HepG2 (cell line): ENCODE data around the gene ZWILCH. TPM values are rescaled to one million over a fixed set of nuclear protein-coding genes. Genes with fewer than 3 reads are reported as not detected.

Experiments
- AKNA ChIP-seq: sonication (generic); formaldehyde crosslinking; IDR thresholded peaks from 2 replicates; pipeline ENCODE4 v1.4.0; 2020; ENCODE audit warnings: missing genetic modification reagents, borderline replicate concordance
- CC2D1A ChIP-seq: sonication (generic); formaldehyde crosslinking; IDR thresholded peaks from 2 replicates; pipeline ENCODE4 v1.8.1; 2023; ENCODE audit warnings: mild to moderate bottlenecking, missing genetic modification reagents
- EP300 ChIP-seq, 3 experiments: sonication (generic) in 1 of 3; formaldehyde crosslinking in 1 of 3; IDR thresholded peaks; 2 replicates each; pipeline versions ENCODE4 v1.5.1 to v1.6.1; 2011 to 2020; ENCODE audit warnings: low read depth in 2 of 3, low read length in 2 of 3, borderline replicate concordance in 1 of 3, improper control_type of control experiment in 1 of 3, mild to moderate bottlenecking in 1 of 3, missing genetic modification reagents in 1 of 3, moderate library complexity in 1 of 3
- LCORL ChIP-seq, 2 experiments: fragments of 450-650 bp in 1 of 2; sonication (generic) in 1 of 2; formaldehyde crosslinking in 1 of 2; IDR thresholded peaks; 2 replicates each; pipeline versions ENCODE4 v1.5.0 to v1.6.1; 2017 to 2020; ENCODE audit warnings: antibody characterized with exemption in 1 of 2, missing genetic modification reagents in 1 of 2
- MED1 ChIP-seq: sonication (generic); formaldehyde crosslinking; IDR thresholded peaks from 2 replicates; pipeline ENCODE4 v1.4.0; 2020; ENCODE audit warnings: missing genetic modification reagents
- SCMH1 ChIP-seq: sonication (generic); formaldehyde crosslinking; IDR thresholded peaks from 2 replicates; pipeline ENCODE4 v1.9.0; 2021; ENCODE audit warnings: missing genetic modification reagents, mild to moderate bottlenecking, borderline replicate concordance
- SIN3B ChIP-seq: fragments of 150-350 bp; IDR thresholded peaks from 2 replicates; pipeline ENCODE4 v1.6.1; 2014; ENCODE audit warnings: low read length
- TBX2 ChIP-seq: sonication (generic); formaldehyde crosslinking; IDR thresholded peaks from 2 replicates; pipeline ENCODE4 v1.5.0; 2020; ENCODE audit warnings: missing genetic modification reagents, mild to moderate bottlenecking, borderline replicate concordance
- TOPORS ChIP-seq: sonication (generic); formaldehyde crosslinking; IDR thresholded peaks from 2 replicates; pipeline ENCODE4 v1.8.0; 2023; ENCODE audit warnings: mild to moderate bottlenecking, missing genetic modification reagents
- ZBTB46 ChIP-seq: sonication (generic); formaldehyde crosslinking; IDR thresholded peaks from 2 replicates; pipeline ENCODE4 v1.4.0; 2020; ENCODE audit warnings: mild to moderate bottlenecking, missing genetic modification reagents, borderline replicate concordance
- ZNF18 ChIP-seq: sonication (generic); formaldehyde crosslinking; IDR thresholded peaks from 2 replicates; pipeline ENCODE4 v1.8.0; 2022; ENCODE audit warnings: mild to moderate bottlenecking, missing genetic modification reagents; ENCODE audit not compliant: insufficient replicate concordance
- ZNF3 ChIP-seq: IDR thresholded peaks from 2 replicates; pipeline ENCODE4 v1.7.0; 2017; ENCODE audit warnings: inconsistent platforms
- ZNF414 ChIP-seq: sonication (generic); formaldehyde crosslinking; IDR thresholded peaks from 2 replicates; pipeline ENCODE4 v1.5.0; 2020; ENCODE audit warnings: missing genetic modification reagents
- ZNF446 ChIP-seq: sonication (generic); formaldehyde crosslinking; IDR thresholded peaks from 2 replicates; pipeline ENCODE4 v1.5.0; 2020; ENCODE audit warnings: mild to moderate bottlenecking, missing genetic modification reagents
- ZNF773 ChIP-seq: sonication (generic); formaldehyde crosslinking; IDR thresholded peaks from 2 replicates; pipeline ENCODE4 v1.4.0; 2020; ENCODE audit warnings: missing genetic modification reagents, borderline replicate concordance
- polyA plus RNA-seq, 8 experiments: library from polyadenylated mRNA; depleted of rRNA in 3 of 8; stranded (reverse) in 7 of 8; unstranded in 1 of 8; fragments of >200 nt; fragmentation: Illumina TruSeq in 4 of 8; extraction: Trizol in 4 of 8; gene quantifications; 2 replicates each; pipeline versions ENCODE4 v1.2.1 to v1.2.3, GENCODE V29; 2011 to 2016; ENCODE audit warnings: low read depth in 4 of 8, missing spikeins in 1 of 8, mixed read lengths in 1 of 8; ENCODE audit not compliant: insufficient read depth in 1 of 8
- total RNA-seq, 5 experiments: library from RNA; depleted of rRNA; stranded (reverse); fragments of >200 nt; fragmentation: Illumina TruSeq; extraction: Trizol; gene quantifications; 2 replicates each; pipeline ENCODE4 v1.2.3, GENCODE V29; 2016; ENCODE audit warnings: low read depth in 1 of 5

The ZWILCH gene
- total and polyA plus RNA-seq, 2 of the 13 experiments (the other 11 are each of a cell fraction or from before 2014, with no cell fraction given): 9.5 to 27.8 TPM

- TF ChIP-seq ZNF3 (CRISPR knock-in tag) (no peak), TOPORS (CRISPR knock-in tag) (0 out of 2 replicates have a peak, but pooled peaks have one; percentile 14), CC2D1A (CRISPR knock-in tag) (no peak), ZNF773 (CRISPR knock-in tag) (no peak), MED1 (0 out of 2 replicates have a peak, but pooled peaks have one; percentile 7), SCMH1 (CRISPR knock-in tag) (no peak), TBX2 (CRISPR knock-in tag) (peak; percentile 33; the same call in 1 of the 2 replicates), EP300 (IDR thresholded peaks at IDR 0.05; ENCODE audit: low read depth in 2 of 2, low read length in 2 of 2) (peak in 1 of 2 experiments; percentile 14; a peak in 1 of 4 replicates), EP300 (CRISPR knock-in tag; IDR thresholded peaks at IDR 0.05; ENCODE audit: borderline replicate concordance) (0 out of 2 replicates have a peak, but pooled peaks have one; percentile 17), ZNF446 (CRISPR knock-in tag) (no peak), ZNF414 (CRISPR knock-in tag) (no peak; the same call in 1 of the 2 replicates), AKNA (CRISPR knock-in tag) (no peak), SIN3B (peak; percentile 83), ZBTB46 (CRISPR knock-in tag) (no peak), ZNF18 (no peak), LCORL (IDR thresholded peaks at IDR 0.05) (no peak), LCORL (CRISPR knock-in tag; IDR thresholded peaks at IDR 0.05) (peak; percentile 67; the same call in 1 of the 2 replicates)
These were observed at the start of gene ZWILCH, which contains the start of gene RPL4 (continued) for GRCh38 chr15:66504563-66505429.
